Frontal cortex (tissue), 4 donors: ENCODE data around the gene KRTAP5-7. TPM values are rescaled to one million over a fixed set of nuclear protein-coding genes. Genes with fewer than 3 reads are reported as not detected.
A peak's percentile ranks its signal among the peaks of the same experiment; 100 is the strongest.
"Not testable (repeated sequence)": the region's sequence is repeated elsewhere in the genome, so short reads cannot be mapped to it uniquely, and the experiment has no call there.

Experiments
- DNase-seq, 2 donors: peaks; one replicate each; pipeline ENCODE4 v3.0.0; 2012; ENCODE audit warnings: low spot score in 2 of 2
- FAIRE-seq: peaks from 2 replicates; lab custom pipeline; 2012; peaks lifted over from hg19 to GRCh38; lab: Jason Lieb, UNC
- total RNA-seq: library from RNA; depleted of rRNA; stranded (reverse); fragments of >200 nt; gene quantifications from one replicate; pipeline ENCODE4 v1.2.3, GENCODE V29; 2014
- donor health status: control.
- donor health status: control.
- donor health status: control.

The KRTAP5-7 gene
- total RNA-seq, 1 donor from 2014 or later, result under 0.01 TPM

GRCh38 chr11:71554996-71555395 lies 27.9 kb downstream of the KRTAP5-7 start:
- DNase-seq (no peak), FAIRE-seq (no peak)

GRCh38 chr11:71555508-71555907 lies 28.4 kb downstream of the KRTAP5-7 start:
- no peak for DNase-seq
- no peak for FAIRE-seq

GRCh38 chr11:71556018-71556417 lies 29.0 kb downstream of the KRTAP5-7 start:
- no peak for DNase-seq
- FAIRE-seq, result no peak

- no peak for DNase-seq
- no peak for FAIRE-seq
These were observed 30.2 kb downstream of the KRTAP5-7 start for GRCh38 chr11:71557257-71557656.

GRCh38 chr11:71558996-71559395 lies 31.9 kb downstream of the KRTAP5-7 start:
- DNase-seq (no peak), FAIRE-seq (no peak)

GRCh38 chr11:71562120-71562519 lies 35.1 kb downstream of the KRTAP5-7 start:
- no peak for FAIRE-seq
- DNase-seq, result no peak

GRCh38 chr11:71563406-71563805 lies 36.3 kb downstream of the KRTAP5-7 start:
- DNase-seq (peak in 1 of 2 donors; percentile 44), FAIRE-seq (no peak)

- no peak for DNase-seq
- no peak for FAIRE-seq
These were observed 37.4 kb downstream of the KRTAP5-7 start for GRCh38 chr11:71564430-71564829.

- no peak for FAIRE-seq
- no peak for DNase-seq
These were observed 38.2 kb downstream of the KRTAP5-7 start, which contains the start of gene KRTAP5-10 for GRCh38 chr11:71565263-71565662. Gene KRTAP5-10, plus strand, starts transcription at chr11:71565563. Its CDS starts 25 bp downstream, at chr11:71565588.

GRCh38 chr11:71566081-71566620 lies 39.1 kb downstream of the KRTAP5-7 start:
- FAIRE-seq, result no peak
- DNase-seq, result no peak

- not testable (repeated sequence) for FAIRE-seq, DNase-seq
These were observed 39.8 kb downstream of the KRTAP5-7 start for GRCh38 chr11:71566626-71567599.

- not testable (repeated sequence) for FAIRE-seq, DNase-seq
These were observed 40.6 kb downstream of the KRTAP5-7 start for GRCh38 chr11:71567633-71568032.

GRCh38 chr11:71568704-71569349 lies 41.8 kb downstream of the KRTAP5-7 start:
- DNase-seq, result no peak
- FAIRE-seq, result no peak

- DNase-seq, FAIRE-seq: not testable (repeated sequence)
These were observed 44.2 kb downstream of the KRTAP5-7 start for GRCh38 chr11:71571101-71571850.

GRCh38 chr11:71572811-71573210 lies 45.7 kb downstream of the KRTAP5-7 start:
- DNase-seq, result no peak
- FAIRE-seq, result no peak

- DNase-seq (no peak), FAIRE-seq (no peak)
These were observed 47.4 kb downstream of the KRTAP5-7 start for GRCh38 chr11:71574418-71574817.

- FAIRE-seq (no peak), DNase-seq (no peak)
These were observed 48.8 kb downstream of the KRTAP5-7 start for GRCh38 chr11:71575723-71576424.

GRCh38 chr11:71576688-71577465 lies 49.8 kb downstream of the KRTAP5-7 start:
- FAIRE-seq, DNase-seq: not testable (repeated sequence)
